SIG-M5 (cell line): ENCODE measurements around the gene OR1J2.
"Not testable (repeated sequence)": the region's sequence is repeated elsewhere in the genome, so short reads cannot be mapped to it uniquely, and the experiment has no call there.

Source experiments
- DNase-seq: peaks from one replicate; lab custom pipeline; 2025; lab: John Stamatoyannopoulos, UW

Gene OR1J2

DNA sequence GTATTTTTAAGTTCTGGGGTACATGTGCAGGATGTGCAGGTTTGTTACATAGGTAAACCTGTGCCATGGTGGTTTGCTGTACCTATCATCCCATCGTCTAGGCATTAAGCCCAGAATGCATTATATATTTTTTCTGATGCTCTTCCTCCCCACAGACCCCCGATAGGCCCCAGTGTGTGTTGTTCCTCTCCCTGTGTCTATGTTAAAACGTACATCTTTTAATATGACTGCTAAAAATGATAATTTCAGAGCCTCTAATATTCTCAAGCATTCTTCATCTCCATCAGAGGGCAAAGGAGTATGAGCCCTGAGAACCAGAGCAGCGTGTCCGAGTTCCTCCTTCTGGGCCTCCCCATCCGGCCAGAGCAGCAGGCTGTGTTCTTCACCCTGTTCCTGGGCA is at the start of gene OR1J2:
Gene OR1J2 (plus strand): TSS at position 301 of the 400 bp plus-strand sequence. CDS start 0 bp downstream, at position 301.
- DNase-seq = no peak

DNA sequence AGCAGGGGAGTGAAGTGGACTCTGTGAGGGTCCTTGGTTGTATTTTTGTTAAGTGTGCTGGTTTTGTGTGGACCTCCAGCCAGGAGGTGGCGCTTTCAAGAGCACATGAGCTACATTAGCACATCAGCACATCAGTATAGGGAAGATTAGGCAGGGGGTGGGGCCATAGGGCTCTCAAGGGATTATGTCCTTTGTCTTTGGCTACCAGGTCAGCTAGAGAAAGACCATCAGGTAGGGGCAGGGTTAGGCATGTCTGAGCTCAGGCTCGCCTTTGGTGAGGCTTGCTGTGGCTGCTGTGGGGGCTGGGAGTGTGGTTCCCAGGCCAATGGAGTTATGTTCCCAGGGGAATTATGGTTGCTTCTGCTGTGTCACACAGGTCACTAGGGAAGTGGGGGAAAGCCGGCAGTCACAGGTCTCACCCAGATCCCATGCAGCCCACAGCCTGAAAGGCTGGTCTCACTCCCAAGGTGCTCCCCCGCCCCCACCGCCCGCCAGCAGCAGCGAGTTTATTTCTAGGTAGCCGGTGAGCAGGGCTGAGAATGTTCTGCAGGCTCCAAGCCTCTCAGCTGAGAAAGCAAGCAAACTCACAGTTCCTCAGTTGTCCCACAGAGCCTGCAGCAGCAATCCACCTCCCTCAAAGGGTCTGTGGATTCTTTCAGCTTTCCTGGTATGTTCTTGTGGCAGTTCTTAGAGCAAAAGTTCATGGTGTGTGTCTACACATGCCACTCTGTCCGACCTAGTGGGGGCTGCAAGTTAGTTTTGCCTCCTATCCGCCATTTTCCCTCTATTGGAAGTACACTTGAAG is 46.6 kb upstream of the OR1J2 start:
- no peak for DNase-seq

DNA sequence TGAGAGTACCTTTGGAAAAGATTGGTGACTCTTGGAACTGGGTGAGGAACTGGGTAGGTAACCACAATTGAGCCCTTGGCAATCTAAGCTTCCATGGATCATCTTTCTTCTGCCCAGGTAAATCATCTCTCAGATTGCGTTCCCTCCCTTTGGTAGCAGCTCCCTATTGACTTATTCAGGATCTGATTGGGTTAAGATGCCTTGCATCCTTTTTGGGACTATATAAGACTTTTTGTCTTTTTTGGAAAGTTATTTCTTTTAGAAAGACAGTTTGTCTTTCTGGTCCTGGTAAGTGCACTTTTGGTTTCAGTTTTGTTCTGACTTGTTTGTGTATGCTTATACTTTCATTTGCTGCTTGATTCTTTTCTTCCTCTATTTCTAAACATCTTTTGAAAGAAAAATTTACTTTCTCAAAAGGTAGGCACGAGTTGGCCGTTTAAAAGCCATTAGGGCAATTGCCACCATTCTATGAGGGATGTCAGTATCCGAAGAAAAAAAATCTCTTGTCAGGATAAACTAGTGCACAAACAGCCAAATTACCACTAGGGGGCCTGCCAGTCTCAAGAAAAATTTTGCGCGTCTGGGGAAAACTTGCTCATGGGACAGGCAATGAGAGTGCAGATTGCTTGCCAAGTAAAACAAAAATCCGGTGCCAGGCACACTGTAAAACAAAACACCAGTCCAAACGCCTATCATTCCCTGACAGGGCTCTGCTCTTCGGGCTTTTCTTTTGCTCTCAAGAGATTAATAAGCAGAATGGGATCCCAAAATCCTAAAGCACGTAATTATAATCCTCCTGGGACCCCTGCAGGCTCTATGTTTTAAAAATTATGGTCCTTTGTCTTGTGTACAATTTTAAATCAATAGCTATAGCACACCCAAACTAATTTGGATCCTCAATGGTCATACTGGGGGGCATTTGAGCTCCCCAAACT is 45.7 kb upstream of the OR1J2 start:
- DNase-seq = peak; percentile 2

- no peak for DNase-seq
These were observed 44.1 kb upstream of the OR1J2 start for GRCh38 chr9:122466456-122466855.

DNA sequence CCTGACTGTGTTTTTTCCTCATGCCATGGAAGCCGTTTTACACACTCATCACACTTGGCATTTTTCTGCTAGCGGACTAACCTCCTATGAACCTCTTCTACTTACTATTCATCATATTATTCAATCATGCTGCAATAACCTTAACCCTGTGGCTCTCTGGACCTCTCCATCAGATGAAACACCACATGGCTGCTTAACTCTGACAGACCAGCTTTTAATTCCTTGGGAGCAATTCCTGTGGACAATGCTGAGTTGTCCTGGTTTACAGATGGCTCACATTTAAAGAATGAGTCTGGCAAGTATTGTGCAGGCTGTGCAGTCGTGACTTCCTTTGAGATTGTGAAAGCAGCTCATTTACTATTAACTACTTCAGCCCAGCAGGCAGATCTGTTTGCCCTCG is 41.9 kb upstream of the OR1J2 start:
- DNase-seq = no peak

DNA sequence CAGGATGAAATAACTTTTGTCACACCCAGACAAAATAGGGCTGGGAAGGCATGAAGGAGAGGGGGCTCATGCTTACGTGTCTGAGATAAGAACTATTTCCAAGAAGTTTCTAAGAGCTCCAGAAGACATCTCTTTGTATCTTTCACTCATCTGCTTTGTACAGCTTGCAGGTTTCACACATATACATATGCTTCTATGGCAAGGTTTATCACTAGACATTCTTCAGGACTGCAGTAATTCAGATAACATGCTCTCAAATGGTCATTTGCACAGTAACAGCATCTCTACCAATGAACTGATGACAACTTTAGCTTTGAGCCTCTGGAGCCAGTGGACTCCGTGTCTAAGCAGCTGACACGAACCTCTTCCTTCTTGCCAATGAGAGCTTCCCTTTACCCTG is 36.0 kb upstream of the OR1J2 start:
- no peak for DNase-seq

DNA sequence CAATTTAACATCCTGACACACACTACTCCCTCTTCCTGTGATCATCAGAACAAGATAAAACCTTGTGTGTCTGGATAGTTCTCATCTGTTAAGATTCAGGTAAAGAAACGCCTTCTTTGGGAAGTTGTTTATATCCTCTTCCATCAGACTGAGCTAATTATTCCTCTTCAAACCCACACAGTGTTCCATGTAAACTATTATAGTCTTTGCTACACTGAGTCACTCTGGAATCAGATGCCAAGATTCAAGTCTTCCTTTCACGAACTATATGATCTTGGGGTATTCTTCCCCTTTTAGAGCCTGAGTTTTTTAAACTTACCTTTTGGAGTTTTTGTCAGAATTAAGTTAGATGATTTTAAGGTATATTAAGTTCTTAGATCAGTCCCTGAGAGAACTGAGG is 34.9 kb upstream of the OR1J2 start:
- DNase-seq = no peak

- DNase-seq = no peak
These were observed 33.3 kb upstream of the OR1J2 start for GRCh38 chr9:122477346-122477745.

DNA sequence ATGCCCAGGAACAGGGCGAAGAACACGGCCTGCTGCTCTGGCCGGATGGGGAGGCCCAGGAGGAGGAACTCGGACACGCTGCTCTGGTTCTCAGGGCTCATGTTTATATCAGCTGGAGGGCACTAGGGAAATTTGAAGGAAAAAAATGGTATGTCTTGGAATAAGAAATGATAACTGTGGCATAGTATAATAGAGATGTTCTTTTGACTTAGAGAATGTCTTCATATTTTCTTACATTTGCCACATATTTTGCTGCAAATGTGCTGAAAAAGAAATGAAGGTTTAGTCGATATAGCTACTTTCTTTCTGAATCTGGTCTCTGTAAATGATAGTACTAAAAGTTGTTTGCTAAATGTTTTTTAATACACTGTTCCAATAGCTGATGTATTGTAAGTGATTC is 32.8 kb upstream of the OR1J2 start, which contains the start of gene OR1J1:
Gene OR1J1 (minus strand): TSS at position 101 of the 400 bp plus-strand sequence. CDS start 0 bp downstream, at position 101.
- no peak for DNase-seq

- DNase-seq = no peak
These were observed 31.5 kb upstream of the OR1J2 start for GRCh38 chr9:122479062-122479461.

DNA sequence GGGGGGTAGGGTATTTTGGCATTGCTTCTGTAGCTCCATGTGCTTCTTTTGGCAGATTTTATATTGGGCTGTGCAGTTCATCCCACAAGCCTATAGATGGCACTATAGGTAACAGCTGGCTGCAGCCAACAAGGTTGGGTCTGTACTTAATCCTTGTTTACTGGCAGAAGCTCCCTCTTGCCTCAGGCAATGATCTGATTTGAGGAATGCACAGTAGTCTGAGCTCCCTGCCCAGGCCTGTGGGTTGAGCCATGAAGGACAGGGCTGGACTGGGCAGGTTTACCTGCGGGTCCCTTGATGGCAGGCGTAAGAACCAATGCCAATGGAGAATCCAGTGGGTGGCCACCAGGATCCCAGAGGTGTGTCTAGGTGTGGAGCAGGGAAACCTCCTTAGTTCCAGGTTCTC is 11.7 kb upstream of the OR1J2 start:
- DNase-seq = no peak

- no peak for DNase-seq
These were observed 3.6 kb upstream of the OR1J2 start for GRCh38 chr9:122506964-122507363.

GRCh38 chr9:122518226-122518625 is 7.6 kb downstream of the OR1J2 start:
- DNase-seq = no peak

- no peak for DNase-seq
These were observed 8.2 kb downstream of the OR1J2 start, which contains the start of gene OR1J4 for GRCh38 chr9:122518841-122519240. OR1J4 (plus strand) TSS chr9:122519141; CDS start chr9:122519141, 0 bp downstream.

- DNase-seq = no peak
These were observed 8.8 kb downstream of the OR1J2 start for GRCh38 chr9:122519376-122519775.

- no peak for DNase-seq
These were observed 16.0 kb downstream of the OR1J2 start for GRCh38 chr9:122526602-122527001.

- DNase-seq = no peak
These were observed 16.6 kb downstream of the OR1J2 start, which contains the start of gene OR1N1 for GRCh38 chr9:122527193-122527592. OR1N1 (minus strand) TSS chr9:122527293; CDS start chr9:122527293, 0 bp downstream.

- DNase-seq = not testable (repeated sequence)
These were observed 20.6 kb downstream of the OR1J2 start for GRCh38 chr9:122531157-122531556.

DNA sequence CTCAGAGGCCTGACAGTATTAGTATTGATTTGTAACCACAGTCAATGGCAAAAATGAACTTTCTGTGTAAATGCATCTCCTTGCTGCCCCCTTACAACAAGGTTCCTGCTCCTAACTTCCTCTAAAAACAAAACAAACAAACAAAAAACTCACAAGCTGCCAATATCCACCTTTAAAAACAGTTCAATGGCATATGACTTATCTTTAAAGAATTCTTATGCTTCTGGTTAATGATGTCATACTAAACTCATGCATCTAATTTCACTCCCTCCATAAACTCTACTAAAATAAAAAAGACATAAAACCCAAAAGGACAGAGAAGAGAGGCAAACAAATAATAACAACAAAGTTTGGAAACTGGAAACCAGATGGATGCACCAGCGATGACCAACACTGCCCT is 25.5 kb downstream of the OR1J2 start:
- no peak for DNase-seq

DNA sequence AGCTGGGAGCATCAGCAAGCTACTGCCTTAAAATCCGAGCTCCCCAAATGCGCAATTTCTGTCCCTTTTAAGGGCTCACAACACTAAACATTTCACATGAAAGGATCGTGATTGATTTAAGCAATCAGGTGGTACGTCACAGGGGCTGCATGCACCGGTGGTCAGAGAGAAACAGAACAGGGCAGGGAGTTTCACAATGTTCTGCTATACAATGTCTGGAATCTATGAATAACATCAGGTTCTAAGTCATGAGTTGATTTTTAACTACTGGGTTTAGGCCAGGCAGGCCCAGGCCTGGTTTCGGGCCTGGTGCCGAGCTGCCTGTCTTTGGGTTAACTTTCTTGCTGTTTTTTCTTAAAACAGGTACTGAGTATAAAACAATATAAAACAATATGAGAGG is 26.5 kb downstream of the OR1J2 start:
- DNase-seq = not testable (repeated sequence)

DNA sequence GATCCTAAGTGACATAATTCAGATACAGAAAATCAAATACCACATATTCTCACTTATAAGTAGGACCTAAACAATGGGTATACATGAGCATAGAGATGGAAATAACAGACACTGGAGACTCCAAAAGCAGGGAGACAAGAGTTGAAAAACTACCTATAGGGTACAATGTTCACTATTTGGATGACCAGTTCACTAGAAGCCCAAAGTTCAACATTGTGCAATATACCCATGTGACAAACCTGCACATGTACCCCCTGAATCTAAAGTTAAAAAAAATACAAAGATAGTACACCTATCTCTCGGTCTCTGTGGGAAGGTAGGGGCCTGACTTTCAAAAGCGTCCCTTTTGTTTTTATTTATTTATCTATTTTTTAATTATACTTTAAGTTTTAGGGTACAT is 28.2 kb downstream of the OR1J2 start:
- DNase-seq = no peak

- DNase-seq = no peak
These were observed 35.6 kb downstream of the OR1J2 start for GRCh38 chr9:122546196-122546595.

GRCh38 chr9:122551371-122551770 is 40.8 kb downstream of the OR1J2 start:
- DNase-seq = no peak
